GM12874 (cell line): ENCODE measurements around the gene RUBCNL.

Experiments used
- TF ChIP-seq, protein P1 (sequence below): IDR thresholded peaks from 2 replicates; pipeline ENCODE4 v1.5.1; 2011; ENCODE audit warnings: low read depth, mild to moderate bottlenecking, control low read depth, low read length, moderate library complexity; ENCODE audit not compliant: insufficient read depth

Gene RUBCNL

DNA sequence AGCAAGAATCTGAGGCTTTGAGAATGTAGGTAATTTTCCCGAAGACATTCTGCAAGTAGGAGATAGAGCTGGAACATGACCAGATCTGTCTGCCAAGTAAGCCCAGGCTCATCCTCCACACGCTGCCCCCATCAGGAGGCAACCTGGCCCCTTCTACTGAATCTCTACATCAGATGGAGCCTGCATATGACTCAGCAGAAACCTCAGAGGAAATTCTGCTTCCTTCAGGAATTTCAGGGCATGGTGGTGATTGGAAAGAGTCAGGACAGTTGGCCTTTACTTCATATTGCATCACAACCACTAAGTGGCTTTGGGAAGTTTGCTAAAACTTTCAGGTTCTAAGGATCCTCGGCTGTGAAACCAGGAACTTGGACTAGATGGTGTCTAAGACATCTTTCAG lies 90.1 kb downstream of the RUBCNL start:
- TF ChIP-seq, protein P1, sequence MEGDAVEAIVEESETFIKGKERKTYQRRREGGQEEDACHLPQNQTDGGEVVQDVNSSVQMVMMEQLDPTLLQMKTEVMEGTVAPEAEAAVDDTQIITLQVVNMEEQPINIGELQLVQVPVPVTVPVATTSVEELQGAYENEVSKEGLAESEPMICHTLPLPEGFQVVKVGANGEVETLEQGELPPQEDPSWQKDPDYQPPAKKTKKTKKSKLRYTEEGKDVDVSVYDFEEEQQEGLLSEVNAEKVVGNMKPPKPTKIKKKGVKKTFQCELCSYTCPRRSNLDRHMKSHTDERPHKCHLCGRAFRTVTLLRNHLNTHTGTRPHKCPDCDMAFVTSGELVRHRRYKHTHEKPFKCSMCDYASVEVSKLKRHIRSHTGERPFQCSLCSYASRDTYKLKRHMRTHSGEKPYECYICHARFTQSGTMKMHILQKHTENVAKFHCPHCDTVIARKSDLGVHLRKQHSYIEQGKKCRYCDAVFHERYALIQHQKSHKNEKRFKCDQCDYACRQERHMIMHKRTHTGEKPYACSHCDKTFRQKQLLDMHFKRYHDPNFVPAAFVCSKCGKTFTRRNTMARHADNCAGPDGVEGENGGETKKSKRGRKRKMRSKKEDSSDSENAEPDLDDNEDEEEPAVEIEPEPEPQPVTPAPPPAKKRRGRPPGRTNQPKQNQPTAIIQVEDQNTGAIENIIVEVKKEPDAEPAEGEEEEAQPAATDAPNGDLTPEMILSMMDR: no peak

DNA sequence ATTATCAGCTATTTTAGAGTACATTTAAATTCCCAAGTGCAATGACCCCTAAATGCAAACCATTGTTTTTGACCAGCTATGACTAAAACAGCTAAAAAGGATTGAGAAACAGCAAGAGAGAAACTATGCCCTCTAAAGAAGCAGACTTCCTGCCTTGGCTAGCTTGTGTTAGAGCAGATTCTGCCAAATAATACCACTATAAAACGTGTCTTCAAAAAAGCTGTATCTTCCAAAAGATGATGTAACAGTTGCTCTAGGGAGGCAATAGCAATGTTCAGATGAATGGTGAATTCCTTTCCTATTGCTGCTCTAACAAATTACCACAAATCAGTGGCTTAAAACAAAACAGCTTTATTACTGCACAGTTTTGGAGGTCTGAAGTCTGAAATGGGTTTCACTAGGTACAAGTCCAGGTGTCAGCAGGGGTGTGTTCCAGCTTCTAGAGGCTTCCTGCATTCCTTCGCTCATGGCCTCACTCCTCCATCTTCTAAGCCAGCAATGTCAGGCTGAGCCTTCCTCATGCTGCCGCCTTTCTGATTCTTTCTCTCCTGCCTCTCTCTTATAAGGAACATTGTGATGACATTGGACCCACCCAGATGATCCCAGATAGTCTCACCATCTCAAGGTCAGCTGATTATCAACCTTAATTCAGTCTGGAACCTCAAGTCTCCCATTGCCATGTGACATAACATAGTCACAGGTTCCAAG lies 90.8 kb downstream of the RUBCNL start:
- TF ChIP-seq, protein P1: no peak

- TF ChIP-seq, protein P1: no peak
Measured at GRCh38 chr13:46295491-46296114, 91.4 kb downstream of the RUBCNL start.

GRCh38 chr13:46293436-46293835 lies 93.6 kb downstream of the RUBCNL start:
- TF ChIP-seq, protein P1: no peak
